ENCODE data around the gene EDEM1. TPM values are rescaled to one million over a fixed set of nuclear protein-coding genes. Genes with fewer than 3 reads are reported as not detected.

The EDEM1 gene
- total and polyA plus RNA-seq, 10 of the 15 experiments (the other 5 are each of a cell fraction or from before 2014, with no cell fraction given): 18.9 to 138 (median 57.5) TPM

DNA sequence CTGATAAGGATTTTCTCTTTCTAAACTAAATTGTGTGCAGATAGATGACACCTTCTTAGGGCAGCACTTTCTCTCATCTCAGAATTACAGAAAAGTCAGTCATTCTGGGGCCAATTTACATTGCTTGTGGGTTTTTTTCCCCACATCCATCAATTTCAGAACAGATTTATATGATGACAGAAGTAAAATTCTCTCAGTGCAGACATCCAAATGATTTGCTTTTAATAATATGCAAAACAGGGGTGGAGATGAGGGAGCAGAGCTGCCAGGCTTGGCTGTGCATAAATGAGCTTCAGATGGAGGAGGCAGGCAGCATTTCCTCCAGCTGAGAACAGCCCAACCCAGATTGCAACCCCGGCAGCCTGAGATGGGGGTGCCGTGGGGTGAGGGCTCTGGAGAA lies 44.0 kb downstream of the EDEM1 start:
- TF ChIP-seq, protein P1, sequence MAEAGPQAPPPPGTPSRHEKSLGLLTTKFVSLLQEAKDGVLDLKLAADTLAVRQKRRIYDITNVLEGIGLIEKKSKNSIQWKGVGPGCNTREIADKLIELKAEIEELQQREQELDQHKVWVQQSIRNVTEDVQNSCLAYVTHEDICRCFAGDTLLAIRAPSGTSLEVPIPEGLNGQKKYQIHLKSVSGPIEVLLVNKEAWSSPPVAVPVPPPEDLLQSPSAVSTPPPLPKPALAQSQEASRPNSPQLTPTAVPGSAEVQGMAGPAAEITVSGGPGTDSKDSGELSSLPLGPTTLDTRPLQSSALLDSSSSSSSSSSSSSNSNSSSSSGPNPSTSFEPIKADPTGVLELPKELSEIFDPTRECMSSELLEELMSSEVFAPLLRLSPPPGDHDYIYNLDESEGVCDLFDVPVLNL (IDR thresholded peaks at IDR 0.05; ENCODE audit: low read depth, low read length): no peak
- TF ChIP-seq RUNX3 (IDR thresholded peaks at IDR 0.05; ENCODE audit: low read length): peak; percentile 29; the same call in 1 of the 2 replicates
- WGBS (ENCODE audit: insufficient coverage, insufficient replicate concordance, low lambda C conversion rate, missing lambda C conversion rate): 47% methylated on average over 2 of the region's 2 CpGs
- DNase-seq (ENCODE audit: low read depth, low spot score): no peak
- RAD21 ChIA-PET (ENCODE audit: unreplicated experiment): interaction anchor here (1.5 kb wide), 1 partner anchor 95 kb away, joined by 5 read pairs; no protein-coding TSS in a partner anchor
- Histone ChIP-seq H3K4me3 (no peak overlapping the region), H3K36me3 (ENCODE audit: control insufficient read depth in 2 of 2, insufficient read depth in 2 of 2, low read length in 1 of 2) (no peaks in the 10 kb centered on the region), H3K27me3 (replicated peaks in 1 of 2; ENCODE audit: control insufficient read depth in 2 of 2, insufficient read depth in 2 of 2, low read length in 1 of 2) (no peaks in the 10 kb centered on the region; a peak in 1 of 4 replicates), H3K9ac (ENCODE audit: control insufficient read depth, insufficient read depth, low read length) (no peak overlapping the region), H3K79me2 (ENCODE audit: control insufficient read depth, insufficient read depth, low read length) (no peaks in the 10 kb centered on the region), H4K20me1 (ENCODE audit: control insufficient read depth, insufficient read depth) (no peaks in the 10 kb centered on the region), H3K9me3 (replicated peaks; ENCODE audit: control insufficient read depth, insufficient read depth, low read length) (no peaks in the 10 kb centered on the region), H2AFZ (ENCODE audit: control insufficient read depth, low read depth, low read length) (no peak overlapping the region), H3K4me2 (ENCODE audit: control insufficient read depth, insufficient read depth) (no peak overlapping the region), H3K27ac (ENCODE audit: control insufficient read depth, insufficient read depth) (no peak overlapping the region), H3K4me1 (ENCODE audit: control insufficient read depth, insufficient read depth, low read length) (no peaks in the 10 kb centered on the region)
- BruUV-seq (replicated peaks): no TSS peak
- CTCF ChIA-PET: interaction anchor here (1.3 kb wide), 1 partner anchor 67 kb away, joined by 3 read pairs; no protein-coding TSS in a partner anchor
- FAIRE-seq: no peak
- POLR2A ChIA-PET: interaction anchor here (0.7 kb wide), 1 partner anchor 83 kb away, joined by 3 read pairs; no protein-coding TSS in a partner anchor
- intact Hi-C loops (cut with micrococcal nuclease; ENCODE audit: unreplicated experiment): no loop called here
- SMC1A ChIA-PET (ENCODE audit: uncharacterized antibody, unreplicated experiment): interaction anchor here (0.9 to 1.6 kb wide), 3 partner anchors 35 to 520 kb away, joined by 3 to 4 read pairs (median 3); no protein-coding TSS in a partner anchor
- no peak; the same call in 2 of the 3 replicates for ATAC-seq
- in situ Hi-C loops (cut with MboI): no loop called here

DNA sequence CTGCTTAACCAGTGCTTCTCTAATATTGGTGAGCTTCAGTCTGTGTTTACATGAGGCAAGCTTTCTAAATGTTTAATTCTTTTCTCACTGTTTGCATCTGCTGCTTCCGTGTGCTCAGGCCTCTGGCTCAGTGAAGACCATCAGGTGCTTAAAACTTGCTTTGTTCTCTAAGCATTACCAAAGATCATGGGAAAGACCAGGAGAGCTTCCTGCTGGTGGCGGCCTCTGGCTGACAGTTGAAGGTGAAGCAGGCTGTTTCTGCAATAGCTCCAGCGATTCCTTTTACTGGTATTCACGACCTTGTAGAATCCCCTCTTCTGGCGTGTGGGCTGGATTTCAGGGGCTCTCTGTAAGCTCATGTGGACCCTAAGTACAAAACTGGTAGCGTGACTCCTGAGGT lies 45.1 kb downstream of the EDEM1 start:
- in situ Hi-C loops (cut with MboI): no loop called here
- H3K27me3 ChIP-seq (replicated peaks in 1 of 2; ENCODE audit: control insufficient read depth in 2 of 2, insufficient read depth in 2 of 2, low read length in 1 of 2): no peaks in the 10 kb centered on the region; a peak in 1 of 4 replicates
- no peak overlapping the region for H3K4me2 ChIP-seq (ENCODE audit: control insufficient read depth, insufficient read depth)
- CTCF ChIA-PET: interaction anchor here (0.9 to 1.7 kb wide), 7 partner anchors 13 to 521 kb away, joined by 3 to 9 read pairs (median 3); no protein-coding TSS in a partner anchor
- no peak overlapping the region for H2AFZ ChIP-seq (ENCODE audit: control insufficient read depth, low read depth, low read length)
- no peak overlapping the region for H3K9ac ChIP-seq (ENCODE audit: control insufficient read depth, insufficient read depth, low read length)
- POLR2A ChIA-PET: interaction anchor here (1.0 kb wide), 1 partner anchor 45 kb away, joined by 3 read pairs; no protein-coding TSS in a partner anchor
- no peaks in the 10 kb centered on the region for H3K9me3 ChIP-seq (replicated peaks; ENCODE audit: control insufficient read depth, insufficient read depth, low read length)
- ATAC-seq: no peak; the same call in 2 of the 3 replicates
- RAD21 ChIA-PET (ENCODE audit: unreplicated experiment): interaction anchor here (1.0 to 1.5 kb wide), 3 partner anchors 44 to 96 kb away, joined by 3 to 5 read pairs (median 3); no protein-coding TSS in a partner anchor
- SMC1A ChIA-PET (ENCODE audit: uncharacterized antibody, unreplicated experiment): interaction anchor here (0.6 to 1.7 kb wide), 10 partner anchors 8 to 521 kb away, joined by 3 to 7 read pairs (median 4); no protein-coding TSS in a partner anchor
- TF ChIP-seq, protein P2, sequence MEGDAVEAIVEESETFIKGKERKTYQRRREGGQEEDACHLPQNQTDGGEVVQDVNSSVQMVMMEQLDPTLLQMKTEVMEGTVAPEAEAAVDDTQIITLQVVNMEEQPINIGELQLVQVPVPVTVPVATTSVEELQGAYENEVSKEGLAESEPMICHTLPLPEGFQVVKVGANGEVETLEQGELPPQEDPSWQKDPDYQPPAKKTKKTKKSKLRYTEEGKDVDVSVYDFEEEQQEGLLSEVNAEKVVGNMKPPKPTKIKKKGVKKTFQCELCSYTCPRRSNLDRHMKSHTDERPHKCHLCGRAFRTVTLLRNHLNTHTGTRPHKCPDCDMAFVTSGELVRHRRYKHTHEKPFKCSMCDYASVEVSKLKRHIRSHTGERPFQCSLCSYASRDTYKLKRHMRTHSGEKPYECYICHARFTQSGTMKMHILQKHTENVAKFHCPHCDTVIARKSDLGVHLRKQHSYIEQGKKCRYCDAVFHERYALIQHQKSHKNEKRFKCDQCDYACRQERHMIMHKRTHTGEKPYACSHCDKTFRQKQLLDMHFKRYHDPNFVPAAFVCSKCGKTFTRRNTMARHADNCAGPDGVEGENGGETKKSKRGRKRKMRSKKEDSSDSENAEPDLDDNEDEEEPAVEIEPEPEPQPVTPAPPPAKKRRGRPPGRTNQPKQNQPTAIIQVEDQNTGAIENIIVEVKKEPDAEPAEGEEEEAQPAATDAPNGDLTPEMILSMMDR (IDR thresholded peaks at IDR 0.05 in 2 of 3, conservative IDR thresholded peaks at IDR 0.05 in 1 of 3; ENCODE audit: control insufficient read depth in 2 of 3, extremely low read depth in 1 of 3, insufficient read depth in 1 of 3, low read depth in 3 of 3, low read length in 3 of 3): peak in 1 of 3 experiments; percentile 26; a peak in 2 of 6 replicates
- TF ChIP-seq RAD21 (IDR thresholded peaks at IDR 0.05; ENCODE audit: insufficient read depth, low read depth, low read length): 0 out of 2 replicates have a peak, but pooled peaks have one; percentile 12
- TF ChIP-seq SMC3 (IDR thresholded peaks at IDR 0.05; ENCODE audit: borderline replicate concordance, low read length): peak; percentile 23; the same call in 1 of the 2 replicates
- no peak for TF ChIP-seq TCF3 (IDR thresholded peaks at IDR 0.05; ENCODE audit: borderline replicate concordance, insufficient read depth, low read depth, low read length)
- no peak for TF ChIP-seq SIX5 (IDR thresholded peaks at IDR 0.05; ENCODE audit: low read depth, low read length, severe bottlenecking)
- no peaks in the 10 kb centered on the region for H3K36me3 ChIP-seq (ENCODE audit: control insufficient read depth in 2 of 2, insufficient read depth in 2 of 2, low read length in 1 of 2)
- DNase-seq (ENCODE audit: low read depth, low spot score): no peak
- no peak for FAIRE-seq
- H3K4me1 ChIP-seq (ENCODE audit: control insufficient read depth, insufficient read depth, low read length): no peaks in the 10 kb centered on the region
- intact Hi-C loops (cut with micrococcal nuclease; ENCODE audit: unreplicated experiment): no loop called here
- H3K27ac ChIP-seq (ENCODE audit: control insufficient read depth, insufficient read depth): no peak overlapping the region
- H3K4me3 ChIP-seq: no peak overlapping the region
- no peaks in the 10 kb centered on the region for H3K79me2 ChIP-seq (ENCODE audit: control insufficient read depth, insufficient read depth, low read length)
- no peaks in the 10 kb centered on the region for H4K20me1 ChIP-seq (ENCODE audit: control insufficient read depth, insufficient read depth)
- no TSS peak for BruUV-seq (replicated peaks)
- 46% methylated on average over 6 of the region's 6 CpGs for WGBS (ENCODE audit: insufficient coverage, insufficient replicate concordance, low lambda C conversion rate, missing lambda C conversion rate)

All from GM12878 (cell line).